SK-N-SH (cell line): ENCODE results near the gene NFKBIE. TPM values are rescaled to one million over a fixed set of nuclear protein-coding genes. Genes with fewer than 3 reads are reported as not detected.

ENCODE experiments used
- CTCF ChIA-PET: fragments of 300-600, 350-600 bp; formaldehyde crosslinking; extraction: SDS; loops from one replicate; lab custom pipeline; 2021; lab: Yijun Ruan, JAX
- POLR2A ChIA-PET: fragments of 350-600 bp; sonication (Branson Sonifier 250); formaldehyde crosslinking; extraction: SDS; loops from one replicate; lab custom pipeline; 2020; ENCODE audit warnings: antibody characterized with exemption, inconsistent platforms; lab: Yijun Ruan, JAX
- DNase-seq: peaks from one replicate; pipeline ENCODE4 v3.0.0; 2012
- H2AFZ ChIP-seq: fragments of 200-600 bp; sonication (generic); 2 replicates; pipeline ENCODE4 v1.8.1; 2016; ENCODE audit warnings: antibody characterized with exemption, mild to moderate bottlenecking, low read depth
- H3F3A ChIP-seq: fragments of 200-600 bp; sonication (generic); replicated peaks from 2 replicates; pipeline ENCODE3; 2016; ENCODE audit warnings: antibody characterized with exemption, mild to moderate bottlenecking; ENCODE audit not compliant: insufficient read depth
- H3K27ac ChIP-seq, 2 experiments: fragments of 200-500 bp in 1 of 2; fragments of 200-600 bp in 1 of 2; sonication (Bioruptor generic) in 1 of 2; sonication (generic), shearing (Covaris generic) in 1 of 2; 2 replicates each; pipeline versions ENCODE4 v1.5.1 to v1.6.1; 2014 to 2016; ENCODE audit warnings: low read depth in 2 of 2, inconsistent platforms in 1 of 2, low read length in 1 of 2, mild to moderate bottlenecking in 1 of 2, mixed read lengths in 1 of 2
- H3K27me3 ChIP-seq: fragments of 200-600 bp; sonication (generic), shearing (Covaris generic); 2 replicates; pipeline ENCODE4 v1.6.1; 2016; ENCODE audit warnings: mixed run types; ENCODE audit not compliant: insufficient read depth
- H3K36me3 ChIP-seq, 2 experiments: fragments of 200-500 bp in 1 of 2; fragments of 200-600 bp in 1 of 2; sonication (Bioruptor generic) in 1 of 2; sonication (generic) in 1 of 2; replicated peaks in 1 of 2; 2 replicates each; pipeline versions ENCODE3 to v1.5.1; 2014 to 2016; ENCODE audit warnings: low read length in 1 of 2, mild to moderate bottlenecking in 1 of 2; ENCODE audit not compliant: insufficient read depth in 2 of 2, control insufficient read depth in 1 of 2
- H3K4me1 ChIP-seq, 2 experiments: fragments of 200-500 bp in 1 of 2; fragments of 200-600 bp in 1 of 2; sonication (Bioruptor generic) in 1 of 2; sonication (generic), shearing (Covaris generic) in 1 of 2; 2 replicates each; pipeline versions ENCODE4 v1.5.1 to v1.6.1; 2014 to 2016; ENCODE audit warnings: low read depth in 1 of 2, low read length in 1 of 2, mixed run types in 1 of 2; ENCODE audit not compliant: insufficient read depth in 2 of 2, control insufficient read depth in 1 of 2
- H3K4me2 ChIP-seq: fragments of 200-600 bp; sonication (generic), shearing (Covaris generic); 2 replicates; pipeline ENCODE4 v1.6.1; 2017; ENCODE audit warnings: mixed run types
- H3K4me3 ChIP-seq, 2 experiments: fragments of 200-500 bp in 1 of 2; fragments of 200-600 bp in 1 of 2; sonication (Bioruptor generic) in 1 of 2; sonication (generic), shearing (Covaris generic) in 1 of 2; 2 replicates each; pipeline versions ENCODE4 v1.5.1 to v1.8.1; 2014 to 2016; ENCODE audit warnings: low read depth in 2 of 2, inconsistent platforms in 1 of 2, low read length in 1 of 2, mild to moderate bottlenecking in 1 of 2, mixed read lengths in 1 of 2, moderate library complexity in 1 of 2
- H3K79me2 ChIP-seq: fragments of 200-600 bp; sonication (generic); 2 replicates; pipeline ENCODE4 v1.8.1; 2017; ENCODE audit warnings: mild to moderate bottlenecking; ENCODE audit not compliant: insufficient read depth
- H3K9ac ChIP-seq: fragments of 200-600 bp; sonication (generic); 2 replicates; pipeline ENCODE4 v1.6.1; 2017; ENCODE audit warnings: mixed run types
- H3K9me2 ChIP-seq: fragments of 200-600 bp; sonication (generic); 2 replicates; pipeline ENCODE4 v1.6.1; 2017; ENCODE audit warnings: mixed run types
- H3K9me3 ChIP-seq: fragments of 200-600 bp; sonication (generic); 2 replicates; pipeline ENCODE4 v1.6.1; 2017; ENCODE audit warnings: mixed run types, mild to moderate bottlenecking, moderate library complexity
- H4K20me1 ChIP-seq: fragments of 200-600 bp; sonication (generic); 2 replicates; pipeline ENCODE4 v1.6.1; 2017; ENCODE audit warnings: mild to moderate bottlenecking, mixed run types; ENCODE audit not compliant: insufficient read depth
- CHD2 ChIP-seq: fragments of 150-350 bp; IDR thresholded peaks from 2 replicates; pipeline ENCODE4 v1.6.1; 2018; ENCODE audit warnings: low read length; ENCODE audit not compliant: partially characterized antibody
- ELF1 ChIP-seq: IDR thresholded peaks from 2 replicates; pipeline ENCODE4 v1.4.0; 2012
- EP300 ChIP-seq, 2 experiments: IDR thresholded peaks; 2 replicates each; pipeline versions ENCODE4 v1.4.0 to v1.6.1; 2012; ENCODE audit warnings: borderline replicate concordance in 1 of 2, low read depth in 1 of 2, low read length in 1 of 2
- EZH2phosphoT487 ChIP-seq: fragments of 200-600 bp; sonication (generic); IDR thresholded peaks from 2 replicates; pipeline ENCODE4 v1.6.1; 2017; ENCODE audit warnings: low read depth, mixed run types, mild to moderate bottlenecking, antibody characterized with exemption, moderate library complexity, borderline replicate concordance
- GATA2 ChIP-seq: sonication (generic); formaldehyde crosslinking; IDR thresholded peaks from 2 replicates; pipeline ENCODE4 v1.5.0; 2020; ENCODE audit warnings: mild to moderate bottlenecking, missing genetic modification reagents
- MEF2A ChIP-seq: IDR thresholded peaks from 2 replicates; pipeline ENCODE4 v1.4.0; 2012; ENCODE audit warnings: low read depth, borderline replicate concordance
- MXI1 ChIP-seq: IDR thresholded peaks from 2 replicates; pipeline ENCODE4 v1.6.1; 2012; ENCODE audit warnings: mild to moderate bottlenecking, low read depth, low read length, improper control_type of control experiment
- RAD21 ChIP-seq: IDR thresholded peaks from 2 replicates; pipeline ENCODE4 v1.6.1; 2012; ENCODE audit warnings: mild to moderate bottlenecking, low read length
- RCOR1 ChIP-seq: fragments of 150-350 bp; IDR thresholded peaks from 2 replicates; pipeline ENCODE4 v1.6.1; 2017; ENCODE audit warnings: antibody characterized with exemption, low read length
- REST ChIP-seq: IDR thresholded peaks from 2 replicates; pipeline ENCODE4 v1.6.1; 2012; ENCODE audit warnings: mild to moderate bottlenecking, low read depth, low read length, moderate library complexity
- SIN3A ChIP-seq: IDR thresholded peaks from 2 replicates; pipeline ENCODE4 v1.6.1; 2012; ENCODE audit warnings: low read depth, mild to moderate bottlenecking, low read length, moderate library complexity, borderline replicate concordance
- SMC3 ChIP-seq: IDR thresholded peaks from 2 replicates; pipeline ENCODE4 v1.6.1; 2012; ENCODE audit warnings: low read depth, low read length, improper control_type of control experiment
- TAF1 ChIP-seq: IDR thresholded peaks from 2 replicates; pipeline ENCODE4 v1.6.1; 2012; ENCODE audit warnings: low read depth, mild to moderate bottlenecking, low read length, moderate library complexity, borderline replicate concordance
- WGBS: methylation state at CpG from one replicate; pipeline ENCODE4 v1.1.6; 2017; ENCODE audit warnings: low lambda C conversion rate; 5-methylcytosine and 5-hydroxymethylcytosine counted together
- polyA plus RNA-seq, 3 experiments: library from polyadenylated mRNA; depleted of rRNA; stranded (reverse); fragments of >200 nt; gene quantifications; 2 replicates each; pipeline ENCODE4 v1.2.3, GENCODE V29; 2012

NFKBIE gene
- polyA plus RNA-seq, 1 of the 3 experiments (the other 2 are of a cell fraction), result 5.8 TPM

- TF ChIP-seq ELF1 (no peak), EZH2phosphoT487 (no peak)
- TF ChIP-seq, all 33 proteins: peak for 0
Measured at GRCh38 chr6:44272529-44272928, 7.2 kb upstream of the NFKBIE start (continued).

- no peak overlapping the region for H2AFZ ChIP-seq
- H3K4me3 ChIP-seq, result no peak overlapping the region
- H4K20me1 ChIP-seq, result no peaks in the 10 kb centered on the region
- H3K9me2 ChIP-seq, result no peaks in the 10 kb centered on the region
- ChIA-PET POLR2A (no interaction called here), CTCF (interaction anchor here (7.2 to 9.1 kb wide), 2 partner anchors 30 to 64 kb away, joined by 220 to 238 read pairs; no protein-coding TSS in a partner anchor)
- peaks cover 7% of the 10 kb centered on the region for H3F3A ChIP-seq
- peak; percentile 16 for DNase-seq
- H3K36me3 ChIP-seq, result no peaks in the 10 kb centered on the region
- H3K4me2 ChIP-seq, result no peak overlapping the region
- peaks cover 36% of the 10 kb centered on the region for H3K27me3 ChIP-seq
- 93% methylated on average over 3 of the region's 3 CpGs for WGBS
- H3K79me2 ChIP-seq, result no peaks in the 10 kb centered on the region
- H3K4me1 ChIP-seq, result peaks cover 0 to 21% of the 10 kb centered on the region in 2 experiments; a peak in 1 of 4 replicates
- H3K9me3 ChIP-seq, result no peaks in the 10 kb centered on the region
- no peak overlapping the region for H3K27ac ChIP-seq
- H3K9ac ChIP-seq, result no peak overlapping the region
- TF ChIP-seq SMC3 (no peak), RCOR1 (no peak), TAF1 (no peak), CHD2 (no peak), ELF1 (no peak), MEF2A (no peak), GATA2 (CRISPR knock-in tag) (no peak), RAD21 (no peak), EP300 (IDR thresholded peaks at IDR 0.05; ENCODE audit: borderline replicate concordance in 1 of 2, low read depth in 1 of 2, low read length in 1 of 2) (no peak), REST (no peak), SIN3A (no peak), MXI1 (no peak)
Measured at GRCh38 chr6:44271914-44272313, 6.6 kb upstream of the NFKBIE start.
